DND-41 (cell line): ENCODE results near the gene RASL10B.

Experiments
- ATAC-seq: fragments of 200-7000 bp; cut with Tn5 transposase; 3 replicates; pipeline ENCODE4 v1.9.1; 2021; ENCODE audit warnings: low read depth; ENCODE audit not compliant: insufficient read depth
- DNase-seq: peaks from one replicate; pipeline ENCODE4 v3.0.0-alpha.2; 2020
- H2AFZ ChIP-seq: 2 replicates; pipeline ENCODE4 v1.6.0; 2012; ENCODE audit warnings: low read depth, low read length
- H3K27ac ChIP-seq: 2 replicates; pipeline ENCODE4 v1.5.1; 2012; ENCODE audit warnings: low read length, inconsistent platforms
- H3K27me3 ChIP-seq: fragments of 200-600 bp; sonication (generic); 2 replicates; pipeline ENCODE4 v1.6.0; 2012; ENCODE audit warnings: low read length, mild to moderate bottlenecking, inconsistent platforms; ENCODE audit not compliant: insufficient read depth, poor library complexity
- H3K36me3 ChIP-seq: 2 replicates; pipeline ENCODE4 v1.5.1; 2012; ENCODE audit warnings: low read length, inconsistent platforms; ENCODE audit not compliant: insufficient read depth
- H3K4me1 ChIP-seq: 2 replicates; pipeline ENCODE4 v1.5.1; 2012; ENCODE audit warnings: mild to moderate bottlenecking, low read length; ENCODE audit not compliant: insufficient read depth
- H3K4me2 ChIP-seq: 2 replicates; pipeline ENCODE4 v1.6.0; 2012; ENCODE audit warnings: mild to moderate bottlenecking, moderate library complexity, low read length, inconsistent platforms; ENCODE audit not compliant: insufficient read depth
- H3K4me3 ChIP-seq, 2 experiments: fragments of 200-600 bp in 1 of 2; shearing (Covaris generic) in 1 of 2; 2 replicates each; pipeline ENCODE4 v1.5.1; 2012 to 2016; ENCODE audit warnings: inconsistent platforms in 2 of 2, low read length in 2 of 2, mild to moderate bottlenecking in 2 of 2, low read depth in 1 of 2, moderate library complexity in 1 of 2
- H3K79me2 ChIP-seq: 2 replicates; pipeline ENCODE4 v1.6.0; 2012; ENCODE audit warnings: low read length, inconsistent platforms; ENCODE audit not compliant: insufficient read depth
- H3K9ac ChIP-seq: 2 replicates; pipeline ENCODE4 v1.6.0; 2012; ENCODE audit warnings: low read depth, mild to moderate bottlenecking, inconsistent platforms, low read length, moderate library complexity
- H3K9me3 ChIP-seq: 2 replicates; pipeline ENCODE4 v1.5.1; 2012; ENCODE audit warnings: low read length, moderate library complexity, mild to moderate bottlenecking, inconsistent platforms; ENCODE audit not compliant: insufficient read depth, severe bottlenecking
- H4K20me1 ChIP-seq: 2 replicates; pipeline ENCODE4 v1.6.0; 2012; ENCODE audit warnings: low read length; ENCODE audit not compliant: insufficient read depth
- CTCF ChIP-seq: IDR thresholded peaks from 2 replicates; pipeline ENCODE4 v1.5.1; 2012; ENCODE audit warnings: borderline replicate concordance, low read length, moderate library complexity, mild to moderate bottlenecking; ENCODE audit not compliant: poor library complexity, severe bottlenecking; ENCODE audit errors: extremely low read depth
- EZH2 ChIP-seq: IDR thresholded peaks from 3 replicates; pipeline ENCODE4 v1.6.1; 2012; ENCODE audit warnings: borderline replicate concordance, low read depth, mild to moderate bottlenecking, moderate library complexity, low read length, inconsistent platforms; ENCODE audit not compliant: severe bottlenecking

Gene RASL10B

DNA sequence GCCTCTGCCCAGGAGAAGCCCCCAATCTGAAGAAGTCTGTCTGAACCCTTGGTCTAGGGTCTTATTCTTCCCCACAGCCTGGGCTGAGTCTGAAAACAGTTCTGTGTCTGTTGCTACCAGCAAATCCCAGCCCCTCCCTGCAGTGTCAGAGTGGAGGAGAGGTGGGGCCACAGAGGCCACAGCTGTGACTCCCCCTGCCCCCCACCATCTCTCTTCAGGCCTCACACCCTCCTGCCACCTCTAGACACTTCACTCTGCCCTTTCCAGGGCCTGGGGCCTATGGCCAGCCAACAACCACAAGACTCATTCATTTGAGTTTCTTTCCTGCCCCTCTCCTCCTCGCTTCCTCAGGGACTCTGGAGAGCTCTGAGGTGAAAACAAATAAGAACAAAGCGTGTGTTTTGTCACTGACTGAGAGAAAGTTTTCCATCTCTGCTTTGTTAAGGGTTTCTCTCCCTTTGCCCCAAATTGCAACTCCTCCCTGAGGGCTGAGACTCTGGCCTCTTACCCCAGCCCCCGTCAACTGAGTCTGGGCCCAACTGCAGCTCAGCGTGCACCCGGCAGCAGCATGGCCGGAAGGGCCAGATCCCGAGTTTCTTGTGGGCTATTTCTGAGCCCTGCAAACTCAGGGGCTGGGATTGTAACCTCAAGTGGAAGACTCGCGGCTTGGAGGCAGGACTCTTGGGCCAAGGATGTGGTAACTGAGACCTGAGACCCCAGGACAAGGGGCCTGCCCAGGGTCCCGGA is 42.4 kb downstream of the RASL10B start:
- Histone ChIP-seq H3K27ac (no peak overlapping the region), H3K27me3 (peaks cover 8% of the 10 kb centered on the region), H3K36me3 (no peaks in the 10 kb centered on the region), H4K20me1 (0 out of 2 replicates have a peak, but pooled peaks cover 5% of the 10 kb centered on the region), H3K79me2 (no peaks in the 10 kb centered on the region), H3K4me3 (no peak overlapping the region), H3K4me1 (no peaks in the 10 kb centered on the region), H2AFZ (no peak overlapping the region), H3K4me2 (no peak overlapping the region), H3K9ac (no peak overlapping the region), H3K9me3 (no peaks in the 10 kb centered on the region)
- DNase-seq, result no peak
- TF ChIP-seq CTCF (no peak), EZH2 (no peak)
- no peak for ATAC-seq

- TF ChIP-seq EZH2 (no peak), CTCF (no peak)
- Histone ChIP-seq H3K4me1 (no peaks in the 10 kb centered on the region), H3K4me3 (no peak overlapping the region), H3K36me3 (no peaks in the 10 kb centered on the region), H3K9me3 (no peaks in the 10 kb centered on the region), H3K4me2 (no peak overlapping the region), H4K20me1 (0 out of 2 replicates have a peak, but pooled peaks cover 7% of the 10 kb centered on the region), H3K27me3 (peaks cover 14% of the 10 kb centered on the region), H3K9ac (no peak overlapping the region), H2AFZ (no peak overlapping the region), H3K27ac (no peak overlapping the region), H3K79me2 (no peaks in the 10 kb centered on the region)
- DNase-seq (no peak), ATAC-seq (no peak)
Measured at GRCh38 chr17:35774499-35774898, 43.1 kb downstream of the RASL10B start.

GRCh38 chr17:35775039-35775438 is 43.6 kb downstream of the RASL10B start:
- no peak for ATAC-seq
- no peak overlapping the region for H3K9ac ChIP-seq
- no peak overlapping the region for H2AFZ ChIP-seq
- no peak overlapping the region for H3K27ac ChIP-seq
- H3K4me3 ChIP-seq, result no peak overlapping the region
- H3K27me3 ChIP-seq, result peaks cover 14% of the 10 kb centered on the region
- H3K79me2 ChIP-seq, result no peaks in the 10 kb centered on the region
- 0 out of 2 replicates have a peak, but pooled peaks cover 7% of the 10 kb centered on the region for H4K20me1 ChIP-seq
- H3K36me3 ChIP-seq, result no peaks in the 10 kb centered on the region
- H3K4me2 ChIP-seq, result no peak overlapping the region
- no peaks in the 10 kb centered on the region for H3K9me3 ChIP-seq
- TF ChIP-seq CTCF (no peak), EZH2 (no peak)
- no peaks in the 10 kb centered on the region for H3K4me1 ChIP-seq
- DNase-seq, result no peak

DNA sequence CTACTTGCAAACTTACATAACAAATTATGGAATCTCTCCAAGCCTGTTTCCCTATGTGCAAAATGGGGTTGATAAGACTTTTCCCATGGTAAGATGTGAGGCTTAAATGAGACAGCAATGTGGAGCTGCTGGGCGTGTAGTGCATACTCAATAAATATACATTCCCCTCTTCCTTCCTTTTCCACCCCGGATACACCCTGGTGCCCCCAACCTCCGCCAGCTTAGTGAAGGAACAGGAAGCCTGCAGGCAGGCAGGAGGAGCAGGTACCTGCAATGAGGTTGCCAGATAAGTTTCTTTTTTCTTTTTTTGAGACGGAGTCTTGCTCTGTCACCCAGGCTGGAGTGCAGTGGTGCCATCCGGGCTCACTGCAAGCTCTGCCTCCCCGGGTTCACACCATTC is 44.1 kb downstream of the RASL10B start:
- no peaks in the 10 kb centered on the region for H3K9me3 ChIP-seq
- H4K20me1 ChIP-seq, result 0 out of 2 replicates have a peak, but pooled peaks cover 7% of the 10 kb centered on the region
- no peak overlapping the region for H3K4me2 ChIP-seq
- peaks cover 14% of the 10 kb centered on the region for H3K27me3 ChIP-seq
- no peak overlapping the region for H3K9ac ChIP-seq
- DNase-seq (no peak), ATAC-seq (no peak)
- no peaks in the 10 kb centered on the region for H3K36me3 ChIP-seq
- H3K79me2 ChIP-seq, result no peaks in the 10 kb centered on the region
- TF ChIP-seq EZH2 (no peak), CTCF (no peak)
- no peak overlapping the region for H3K27ac ChIP-seq
- H2AFZ ChIP-seq, result no peak overlapping the region
- H3K4me1 ChIP-seq, result no peaks in the 10 kb centered on the region
- no peak overlapping the region for H3K4me3 ChIP-seq
